Measurements from ENCODE around the gene FIGLA. TPM values are rescaled to one million over a fixed set of nuclear protein-coding genes. Genes with fewer than 3 reads are reported as not detected.

FIGLA gene
- total RNA-seq (not detected), polyA plus RNA-seq (not detected)
- long read RNA-seq, donor 1 = 0 reads
- long read RNA-seq, donor 2 = 0 reads
- long read RNA-seq, donor 3 = 0 reads

- no peak for TF ChIP-seq POLR2A (IDR thresholded peaks at IDR 0.05)
- TF ChIP-seq, protein P1, sequence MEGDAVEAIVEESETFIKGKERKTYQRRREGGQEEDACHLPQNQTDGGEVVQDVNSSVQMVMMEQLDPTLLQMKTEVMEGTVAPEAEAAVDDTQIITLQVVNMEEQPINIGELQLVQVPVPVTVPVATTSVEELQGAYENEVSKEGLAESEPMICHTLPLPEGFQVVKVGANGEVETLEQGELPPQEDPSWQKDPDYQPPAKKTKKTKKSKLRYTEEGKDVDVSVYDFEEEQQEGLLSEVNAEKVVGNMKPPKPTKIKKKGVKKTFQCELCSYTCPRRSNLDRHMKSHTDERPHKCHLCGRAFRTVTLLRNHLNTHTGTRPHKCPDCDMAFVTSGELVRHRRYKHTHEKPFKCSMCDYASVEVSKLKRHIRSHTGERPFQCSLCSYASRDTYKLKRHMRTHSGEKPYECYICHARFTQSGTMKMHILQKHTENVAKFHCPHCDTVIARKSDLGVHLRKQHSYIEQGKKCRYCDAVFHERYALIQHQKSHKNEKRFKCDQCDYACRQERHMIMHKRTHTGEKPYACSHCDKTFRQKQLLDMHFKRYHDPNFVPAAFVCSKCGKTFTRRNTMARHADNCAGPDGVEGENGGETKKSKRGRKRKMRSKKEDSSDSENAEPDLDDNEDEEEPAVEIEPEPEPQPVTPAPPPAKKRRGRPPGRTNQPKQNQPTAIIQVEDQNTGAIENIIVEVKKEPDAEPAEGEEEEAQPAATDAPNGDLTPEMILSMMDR (IDR thresholded peaks at IDR 0.05) = no peak
- peak within 1 kb of the TSS in 11 of 12 donors; percentile 11 to 49 (median 34) for H3K4me3 ChIP-seq
- ATAC-seq (peak in 2 of 4 donors; percentile 31 to 38), DNase-seq (no peak)
- H3K4me1 ChIP-seq = peaks cover 0 to 32% (median 8%) of the 10 kb centered on the region in 12 donors
- no peaks in the 10 kb centered on the region for H3K9me3 ChIP-seq
- no peaks in the 10 kb centered on the region for H3K36me3 ChIP-seq
- WGBS, 4 donors = 3 to 5% (median 3%) methylated on average over 38 to 69 of the region's 69 CpGs
- peaks cover 11 to 73% (median 32%) of the 10 kb centered on the region in 9 donors for H3K27me3 ChIP-seq
- intact Hi-C loops (cut with DNase I) = loop anchor here in 5 of 10 donors (2.0 to 10.0 kb wide), 5 partner anchors 73 to 157 kb away; partner anchors contain the start of gene ATP6V1B1 (in 1 of the 5)
- no peak within 1 kb of the TSS for H3K27ac ChIP-seq
Measured at GRCh38 chr2:70790136-70790828, at the start of gene FIGLA. Gene FIGLA, minus strand, starts transcription at chr2:70790643. Its CDS starts 5 bp downstream, at chr2:70790638.

- no peak overlapping the region for H3K27ac ChIP-seq
- H3K4me1 ChIP-seq = peaks cover 0 to 10% (median 0%) of the 10 kb centered on the region in 12 donors
- H3K9me3 ChIP-seq = no peaks in the 10 kb centered on the region
- ATAC-seq = no peak
- no peak for DNase-seq
- WGBS, 4 donors = 76 to 90% (median 79%) methylated on average over 9 to 10 of the region's 10 CpGs
- H3K4me3 ChIP-seq = no peak overlapping the region
- no peaks in the 10 kb centered on the region for H3K36me3 ChIP-seq
- intact Hi-C loops (cut with DNase I) = no loop called here
- peaks cover 0 to 8% (median 0%) of the 10 kb centered on the region in 9 donors for H3K27me3 ChIP-seq
- TF ChIP-seq, protein P1 (IDR thresholded peaks at IDR 0.05) = no peak
- no peak for TF ChIP-seq POLR2A (IDR thresholded peaks at IDR 0.05)
Measured at GRCh38 chr2:70837980-70838925, 47.8 kb upstream of the FIGLA start.

- H3K9me3 ChIP-seq = no peaks in the 10 kb centered on the region
- H3K36me3 ChIP-seq = no peaks in the 10 kb centered on the region
- no peak within 1 kb of the TSS for H3K27ac ChIP-seq
- H3K27me3 ChIP-seq = peaks cover 0 to 6% (median 0%) of the 10 kb centered on the region in 9 donors
- intact Hi-C loops (cut with DNase I) = no loop called here
- no peak for DNase-seq
- ATAC-seq = no peak
- TF ChIP-seq, protein P1 (IDR thresholded peaks at IDR 0.05) = no peak
- no peak for TF ChIP-seq POLR2A (IDR thresholded peaks at IDR 0.05)
- H3K4me3 ChIP-seq = no peak within 1 kb of the TSS
- H3K4me1 ChIP-seq = peaks cover 0 to 16% (median 2%) of the 10 kb centered on the region in 12 donors
- WGBS, 4 donors = 83 to 90% (median 88%) methylated on average over 4 of the region's 4 CpGs
Measured at GRCh38 chr2:70835643-70836042, 45.2 kb upstream of the FIGLA start, which contains the start of gene CD207. Gene CD207, minus strand, starts transcription at chr2:70835816. Its CDS starts 40 bp downstream, at chr2:70835776.
